CD4-positive, alpha-beta T cell treated with Interferon gamma for 1 hour (primary cell): ENCODE data around the gene SLC39A2.
"Not testable (repeated sequence)": the region's sequence is repeated elsewhere in the genome, so short reads cannot be mapped to it uniquely, and the experiment has no call there.

Experiments used
- DNase-seq: peaks from one replicate; pipeline ENCODE4 v3.0.0-alpha.2; 2020

The SLC39A2 gene

GRCh38 chr14:20998674-20999366 lies at the start of gene SLC39A2:
TSS of gene SLC39A2 (plus strand) at chr14:20999293. CDS start at chr14:20999447, 154 bp downstream.
- DNase-seq: no peak

GRCh38 chr14:20954736-20955537 lies 44.2 kb upstream of the SLC39A2 start, which contains the start of gene RNASE2:
TSS of gene RNASE2 (plus strand) at chr14:20955487. CDS start at chr14:20955772, 285 bp downstream.
- peak; percentile 2 for DNase-seq

- not testable (repeated sequence) for DNase-seq
Measured at GRCh38 chr14:20955538-20955873, 43.6 kb upstream of the SLC39A2 start.

- no peak for DNase-seq
Measured at GRCh38 chr14:20956376-20956976, 42.6 kb upstream of the SLC39A2 start.

GRCh38 chr14:20958946-20959345 lies 40.1 kb upstream of the SLC39A2 start:
- not testable (repeated sequence) for DNase-seq

GRCh38 chr14:20969336-20969735 lies 29.8 kb upstream of the SLC39A2 start:
- DNase-seq: no peak

- DNase-seq: no peak
Measured at GRCh38 chr14:20970647-20970982, 28.5 kb upstream of the SLC39A2 start.

- peak; percentile 78 for DNase-seq
Measured at GRCh38 chr14:20970983-20971704, 27.9 kb upstream of the SLC39A2 start.

GRCh38 chr14:20971705-20972021 lies 27.4 kb upstream of the SLC39A2 start:
- no peak for DNase-seq

- DNase-seq: no peak
Measured at GRCh38 chr14:20973501-20973900, 25.6 kb upstream of the SLC39A2 start.

- DNase-seq: no peak
Measured at GRCh38 chr14:20976291-20976690, 22.8 kb upstream of the SLC39A2 start.

GRCh38 chr14:20978687-20979086 lies 20.4 kb upstream of the SLC39A2 start:
- DNase-seq: no peak

GRCh38 chr14:20980906-20981305 lies 18.2 kb upstream of the SLC39A2 start:
- DNase-seq: no peak

- DNase-seq: no peak
Measured at GRCh38 chr14:20982646-20983369, 16.3 kb upstream of the SLC39A2 start.

GRCh38 chr14:20985650-20986049 lies 13.4 kb upstream of the SLC39A2 start:
- not testable (repeated sequence) for DNase-seq

GRCh38 chr14:20986811-20987210 lies 12.3 kb upstream of the SLC39A2 start:
- DNase-seq: no peak

- DNase-seq: no peak
Measured at GRCh38 chr14:20988717-20989470, 10.2 kb upstream of the SLC39A2 start.

- no peak for DNase-seq
Measured at GRCh38 chr14:20989471-20989786, 9.7 kb upstream of the SLC39A2 start.

GRCh38 chr14:20989787-20990600 lies 9.1 kb upstream of the SLC39A2 start, which contains the start of gene METTL17:
TSS of gene METTL17 (plus strand) at chr14:20989980. CDS start at chr14:20990003, 23 bp downstream.
- peak; percentile 86 for DNase-seq

GRCh38 chr14:20996521-20996920 lies 2.6 kb upstream of the SLC39A2 start:
- no peak for DNase-seq

- no peak for DNase-seq
Measured at GRCh38 chr14:20997115-20997514, 2.0 kb upstream of the SLC39A2 start.
